Osteocyte (in vitro differentiated cells): ENCODE data around the gene FLII. TPM values are rescaled to one million over a fixed set of nuclear protein-coding genes. Genes with fewer than 3 reads are reported as not detected.

Experiments
- DNase-seq: peaks from one replicate; pipeline ENCODE4 v3.0.0; 2021; ENCODE audit warnings: mixed read lengths; ENCODE audit not compliant: unreplicated experiment; ENCODE audit errors: extremely low spot score
- H3K27ac Mint-ChIP-seq: one replicate; pipeline ENCODE4 v1.8.0; 2021; ENCODE audit warnings: mild to moderate bottlenecking, mixed read lengths; ENCODE audit not compliant: unreplicated experiment
- H3K27me3 Mint-ChIP-seq: one replicate; pipeline ENCODE4 v1.8.0; 2021; ENCODE audit warnings: mixed read lengths; ENCODE audit not compliant: unreplicated experiment
- H3K36me3 Mint-ChIP-seq: one replicate; pipeline ENCODE4 v1.8.0; 2021; ENCODE audit warnings: mixed read lengths; ENCODE audit not compliant: unreplicated experiment
- H3K4me1 Mint-ChIP-seq: one replicate; pipeline ENCODE4 v1.8.0; 2021; ENCODE audit warnings: mixed read lengths; ENCODE audit not compliant: unreplicated experiment
- H3K4me3 Mint-ChIP-seq: one replicate; pipeline ENCODE4 v1.8.0; 2021; ENCODE audit warnings: mild to moderate bottlenecking, moderate library complexity, mixed read lengths; ENCODE audit not compliant: unreplicated experiment
- H3K9me3 Mint-ChIP-seq: one replicate; pipeline ENCODE4 v1.8.0; 2021; ENCODE audit warnings: mixed read lengths; ENCODE audit not compliant: unreplicated experiment
- total RNA-seq: library from RNA; stranded (reverse); gene quantifications from 2 replicates; pipeline ENCODE4 v1.2.1, GENCODE V29; 2021
- TF ChIP-seq, protein P1 (sequence below): fragments of 200-600 bp; sonication (generic); IDR thresholded peaks from 2 replicates; pipeline ENCODE4 v1.5.0; 2021; ENCODE audit warnings: antibody characterized with exemption, mild to moderate bottlenecking, moderate library complexity

Gene FLII
- total RNA-seq, 1 donor from 2014 or later = 214 TPM

DNA sequence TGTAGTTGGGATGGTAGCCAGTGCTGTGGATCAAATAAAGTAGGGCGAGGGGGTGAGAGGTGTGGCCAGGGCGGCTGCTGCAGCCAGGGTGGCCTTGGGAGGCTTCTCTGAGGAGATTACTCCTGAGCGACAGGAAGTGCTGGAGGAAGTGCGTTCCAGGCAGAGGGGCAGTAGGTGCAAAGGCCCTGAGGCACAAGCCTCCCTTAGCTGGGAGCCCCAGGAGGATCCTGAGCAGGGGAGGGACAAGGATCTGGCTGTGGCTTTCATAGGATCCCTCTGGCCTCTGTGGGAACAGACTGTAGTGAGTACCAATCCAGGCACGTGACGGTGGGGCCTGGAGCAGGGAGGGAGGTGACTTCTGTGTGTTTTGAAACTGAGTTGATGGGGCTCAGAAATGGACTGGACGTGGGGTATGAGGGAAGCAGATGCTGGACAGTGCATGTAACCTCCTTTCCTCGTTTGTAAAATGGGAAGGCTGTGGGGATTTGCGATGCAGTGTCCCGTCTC is 30.3 kb downstream of the FLII start:
- DNase-seq = no peak
- H3K4me1 Mint-ChIP-seq = peaks cover 29% of the 10 kb centered on the region
- no peaks in the 10 kb centered on the region for H3K36me3 Mint-ChIP-seq
- TF ChIP-seq, protein P1, sequence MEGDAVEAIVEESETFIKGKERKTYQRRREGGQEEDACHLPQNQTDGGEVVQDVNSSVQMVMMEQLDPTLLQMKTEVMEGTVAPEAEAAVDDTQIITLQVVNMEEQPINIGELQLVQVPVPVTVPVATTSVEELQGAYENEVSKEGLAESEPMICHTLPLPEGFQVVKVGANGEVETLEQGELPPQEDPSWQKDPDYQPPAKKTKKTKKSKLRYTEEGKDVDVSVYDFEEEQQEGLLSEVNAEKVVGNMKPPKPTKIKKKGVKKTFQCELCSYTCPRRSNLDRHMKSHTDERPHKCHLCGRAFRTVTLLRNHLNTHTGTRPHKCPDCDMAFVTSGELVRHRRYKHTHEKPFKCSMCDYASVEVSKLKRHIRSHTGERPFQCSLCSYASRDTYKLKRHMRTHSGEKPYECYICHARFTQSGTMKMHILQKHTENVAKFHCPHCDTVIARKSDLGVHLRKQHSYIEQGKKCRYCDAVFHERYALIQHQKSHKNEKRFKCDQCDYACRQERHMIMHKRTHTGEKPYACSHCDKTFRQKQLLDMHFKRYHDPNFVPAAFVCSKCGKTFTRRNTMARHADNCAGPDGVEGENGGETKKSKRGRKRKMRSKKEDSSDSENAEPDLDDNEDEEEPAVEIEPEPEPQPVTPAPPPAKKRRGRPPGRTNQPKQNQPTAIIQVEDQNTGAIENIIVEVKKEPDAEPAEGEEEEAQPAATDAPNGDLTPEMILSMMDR = no peak
- H3K27ac Mint-ChIP-seq = no peak overlapping the region
- H3K9me3 Mint-ChIP-seq = no peaks in the 10 kb centered on the region
- H3K27me3 Mint-ChIP-seq = no peaks in the 10 kb centered on the region
- H3K4me3 Mint-ChIP-seq = peak overlapping the region; percentile 30

DNA sequence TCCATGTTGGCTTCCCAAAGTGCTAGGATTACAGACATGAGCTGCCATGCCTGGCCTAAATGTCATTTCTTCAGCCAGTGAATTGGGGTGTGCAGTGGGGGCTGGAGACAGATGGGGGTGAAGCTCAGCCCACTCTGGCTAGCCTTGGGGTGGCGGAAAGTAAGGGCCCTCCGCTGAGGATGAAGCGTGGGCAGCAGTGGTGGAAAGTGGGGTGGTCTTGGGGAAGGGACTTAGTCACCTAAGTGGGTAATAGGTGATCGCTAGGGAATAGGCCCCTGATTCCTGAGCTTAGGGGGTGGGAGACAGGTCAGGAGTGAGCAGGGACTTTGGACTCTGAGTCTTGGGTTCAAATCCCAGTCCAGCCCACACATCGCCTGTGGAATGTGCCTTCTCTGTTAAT is 30.9 kb downstream of the FLII start:
- Mint-ChIP-seq H3K27me3 (no peaks in the 10 kb centered on the region), H3K4me3 (no peak overlapping the region), H3K27ac (no peak overlapping the region), H3K4me1 (peaks cover 29% of the 10 kb centered on the region), H3K9me3 (no peaks in the 10 kb centered on the region), H3K36me3 (no peaks in the 10 kb centered on the region)
- TF ChIP-seq, protein P1 = no peak
- DNase-seq = no peak

DNA sequence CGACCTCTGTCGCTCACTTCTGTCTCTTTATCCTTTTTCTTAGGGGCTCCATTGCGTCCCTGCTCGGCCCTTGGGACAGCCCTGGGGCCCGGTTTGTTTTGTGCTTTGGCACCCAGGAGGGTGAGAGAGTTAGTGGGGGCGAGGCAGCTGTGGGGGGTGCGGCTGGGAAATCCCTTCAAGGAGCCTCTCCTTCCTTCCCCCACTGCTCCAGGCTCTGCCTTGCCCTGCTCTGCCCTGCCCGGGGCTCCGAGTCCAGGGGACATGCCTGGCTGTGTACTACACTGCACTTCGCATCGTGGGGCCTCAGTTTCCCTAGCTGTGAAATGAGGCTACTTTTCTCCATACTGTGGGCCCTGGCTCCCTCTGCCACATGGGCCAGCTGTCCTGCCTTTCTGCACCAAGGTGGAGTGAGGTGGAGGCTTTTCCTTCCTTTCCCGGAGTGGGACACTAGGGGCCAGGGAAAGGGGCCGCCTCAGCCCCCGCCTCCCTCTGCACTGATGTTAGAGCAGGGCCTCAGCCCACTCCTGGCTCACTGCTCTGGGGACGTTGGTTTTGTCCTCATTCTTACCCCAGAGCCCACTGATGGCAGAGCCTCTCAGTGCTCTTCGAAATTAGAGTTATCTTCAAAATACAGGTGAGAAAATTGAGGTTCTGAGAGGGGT is 32.1 kb downstream of the FLII start:
- TF ChIP-seq, protein P1 = no peak
- H3K9me3 Mint-ChIP-seq = no peaks in the 10 kb centered on the region
- H3K4me1 Mint-ChIP-seq = peaks cover 29% of the 10 kb centered on the region
- no peaks in the 10 kb centered on the region for H3K27me3 Mint-ChIP-seq
- DNase-seq = peak; percentile 80
- peak overlapping the region; percentile 97 for H3K4me3 Mint-ChIP-seq
- H3K27ac Mint-ChIP-seq = peak overlapping the region; percentile 89
- no peaks in the 10 kb centered on the region for H3K36me3 Mint-ChIP-seq

DNA sequence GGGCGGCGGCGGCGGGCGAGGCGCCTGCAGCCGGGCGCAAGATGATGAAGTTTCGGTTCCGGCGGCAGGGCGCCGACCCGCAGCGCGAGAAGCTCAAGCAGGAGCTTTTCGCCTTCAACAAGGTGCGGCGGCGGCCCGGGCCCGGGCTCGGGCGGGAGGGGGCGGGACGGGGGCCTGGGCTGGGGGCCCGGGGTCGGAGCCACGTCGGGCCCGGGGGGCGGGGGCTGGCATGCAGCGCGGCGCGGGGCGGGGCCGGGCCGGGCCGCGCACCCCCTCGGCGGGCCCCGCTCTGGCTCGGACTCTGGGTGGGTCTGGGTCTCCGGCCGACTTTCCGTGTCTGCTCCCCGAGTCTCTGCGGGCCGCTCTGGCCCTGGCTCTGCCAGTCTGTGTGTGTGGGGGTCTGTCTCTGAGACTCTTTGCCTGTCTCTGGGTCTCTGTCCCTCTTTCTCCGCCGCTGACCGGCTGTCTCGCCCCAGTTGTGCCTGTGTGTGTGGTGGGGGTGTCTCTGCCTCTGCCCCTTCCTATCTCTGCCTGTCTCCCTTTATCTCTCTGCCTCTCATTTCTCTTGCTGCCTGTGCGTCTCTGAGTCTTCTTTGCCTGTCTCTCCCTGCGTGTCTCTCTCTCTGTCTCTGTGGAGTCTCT is 32.8 kb downstream of the FLII start:
- peak overlapping the region; percentile 97 for H3K4me3 Mint-ChIP-seq

More for the DNA sequence above, 32.8 kb downstream of the FLII start:
- Mint-ChIP-seq H3K9me3 (no peaks in the 10 kb centered on the region), H3K27me3 (no peaks in the 10 kb centered on the region), H3K27ac (peak overlapping the region; percentile 89), H3K4me1 (peaks cover 29% of the 10 kb centered on the region), H3K36me3 (no peaks in the 10 kb centered on the region)
- TF ChIP-seq, protein P1 = no peak
- peak; percentile 84 for DNase-seq
